Breast epithelium (tissue), 4 donors: ENCODE measurements around the gene MMS19. TPM values are rescaled to one million over a fixed set of nuclear protein-coding genes. Genes with fewer than 3 reads are reported as not detected.

ENCODE experiments used
- DNase-seq, 2 donors: peaks; one replicate each; pipeline ENCODE4 v3.0.0-alpha.2; 2019; ENCODE audit warnings: low spot score in 2 of 2
- H3K27ac ChIP-seq, 2 donors: fragments of 200-600 bp; sonication (generic) in 1 of 2; one replicate each; pipeline ENCODE4 v1.5.1; 2016 to 2019; ENCODE audit warnings: mild to moderate bottlenecking in 1 of 2
- H3K27me3 ChIP-seq, 2 donors: fragments of 200-600 bp; sonication (generic) in 1 of 2; one replicate each; pipeline versions ENCODE4 v1.5.1 to v1.6.0; 2017 to 2019; ENCODE audit warnings: control low read depth in 1 of 2, mild to moderate bottlenecking in 1 of 2
- H3K36me3 ChIP-seq: fragments of 200-600 bp; one replicate; pipeline ENCODE4 v1.5.1; 2019
- H3K4me1 ChIP-seq, 2 donors: fragments of 200-600 bp; sonication (generic); one replicate each; pipeline ENCODE4 v1.5.1; 2016 to 2019; ENCODE audit warnings: control low read depth in 1 of 2
- H3K4me3 ChIP-seq, 3 donors: fragments of 200-600 bp; sonication (generic); 1 replicate in 2 of 3; 2 replicates in 1 of 3; pipeline ENCODE4 v1.5.1; 2016 to 2019; ENCODE audit warnings: mild to moderate bottlenecking in 3 of 3, moderate library complexity in 2 of 3
- H3K9me3 ChIP-seq, 2 donors: fragments of 200-600 bp; sonication (generic) in 1 of 2; one replicate each; pipeline ENCODE4 v1.5.1; 2016 to 2019; ENCODE audit warnings: control low read depth in 1 of 2
- CTCF ChIP-seq, 3 donors: fragments of 450-650 bp; IDR thresholded peaks; one replicate each; pipeline ENCODE4 v1.5.1; 2016 to 2017; ENCODE audit warnings: antibody characterized with exemption in 3 of 3, mild to moderate bottlenecking in 3 of 3, moderate library complexity in 3 of 3
- POLR2A ChIP-seq: fragments of 450-650 bp; IDR thresholded peaks from one replicate; pipeline ENCODE4 v1.6.1; 2016; ENCODE audit warnings: antibody characterized with exemption, mild to moderate bottlenecking, moderate library complexity
- POLR2AphosphoS5 ChIP-seq, 3 donors: sonication (generic); formaldehyde crosslinking; IDR thresholded peaks; one replicate each; pipeline ENCODE4 v1.6.1; 2017; ENCODE audit warnings: antibody characterized with exemption in 3 of 3
- intact Hi-C: fragments of 100-400 bp; cut with DNase I; formaldehyde crosslinking; loops from one replicate; pipeline ENCODE4 v1.15.1; 2023; ENCODE audit warnings: low total_unique reads
- total RNA-seq, 3 donors: library from RNA; depleted of rRNA; stranded (reverse); fragments of >200 nt; gene quantifications; one replicate each; pipeline ENCODE4 v1.1.0, GENCODE V29; 2016

The MMS19 gene
- total RNA-seq, 3 donors from 2014 or later, result 73.0 to 109 (median 78.7) TPM

- peaks cover 11% of the 10 kb centered on the region for H3K36me3 ChIP-seq
- no peaks in the 10 kb centered on the region for H3K4me1 ChIP-seq
- intact Hi-C loops, result loop anchor here (10.0 kb wide), 1 partner anchor 82 kb away; no protein-coding TSS in a partner anchor
- TF ChIP-seq POLR2AphosphoS5 (IDR thresholded peaks at IDR 0.05) (no peak), CTCF (IDR thresholded peaks at IDR 0.05) (no peak), POLR2A (no peak)
- peak overlapping the region in 1 of 2 donors; percentile 12 for H3K27ac ChIP-seq
- DNase-seq, result no peak
- no peaks in the 10 kb centered on the region for H3K27me3 ChIP-seq
- H3K9me3 ChIP-seq, result no peaks in the 10 kb centered on the region
- H3K4me3 ChIP-seq, result no peak overlapping the region
Observed at GRCh38 chr10:97462309-97462708, 35.9 kb downstream of the MMS19 start.

GRCh38 chr10:97459933-97460332, 38.3 kb downstream of the MMS19 start:
- no peak for TF ChIP-seq CTCF (IDR thresholded peaks at IDR 0.05)
- TF ChIP-seq POLR2AphosphoS5 (IDR thresholded peaks at IDR 0.05), result no peak
- no peak for TF ChIP-seq POLR2A
- no peaks in the 10 kb centered on the region for H3K27me3 ChIP-seq
- DNase-seq, result no peak
- no peak overlapping the region for H3K27ac ChIP-seq
- H3K36me3 ChIP-seq, result peaks cover 11% of the 10 kb centered on the region
- no peak overlapping the region for H3K4me3 ChIP-seq
- intact Hi-C loops, result loop anchor here (10.0 kb wide), 1 partner anchor 85 kb away; no protein-coding TSS in a partner anchor
- H3K9me3 ChIP-seq, result no peaks in the 10 kb centered on the region
- H3K4me1 ChIP-seq, result no peaks in the 10 kb centered on the region

- no peaks in the 10 kb centered on the region for H3K9me3 ChIP-seq
- peaks cover 11% of the 10 kb centered on the region for H3K36me3 ChIP-seq
- H3K27me3 ChIP-seq, result no peaks in the 10 kb centered on the region
- no peak overlapping the region for H3K27ac ChIP-seq
- no peaks in the 10 kb centered on the region for H3K4me1 ChIP-seq
- H3K4me3 ChIP-seq, result no peak overlapping the region
- TF ChIP-seq POLR2AphosphoS5 (IDR thresholded peaks at IDR 0.05) (no peak), CTCF (IDR thresholded peaks at IDR 0.05) (no peak), POLR2A (no peak)
- DNase-seq, result no peak
- intact Hi-C loops, result no loop called here
Observed at GRCh38 chr10:97459111-97459510, 39.1 kb downstream of the MMS19 start.

- Histone ChIP-seq H3K4me3 (no peak overlapping the region), H3K27ac (no peak overlapping the region), H3K9me3 (no peaks in the 10 kb centered on the region), H3K36me3 (peaks cover 4% of the 10 kb centered on the region), H3K27me3 (no peaks in the 10 kb centered on the region), H3K4me1 (no peaks in the 10 kb centered on the region)
- no peak for DNase-seq
- intact Hi-C loops, result no loop called here
- no peak for TF ChIP-seq POLR2A
- TF ChIP-seq POLR2AphosphoS5 (IDR thresholded peaks at IDR 0.05), result no peak
- no peak for TF ChIP-seq CTCF (IDR thresholded peaks at IDR 0.05)
Observed at GRCh38 chr10:97456686-97457065, 41.5 kb downstream of the MMS19 start.

GRCh38 chr10:97456034-97456685, 42.1 kb downstream of the MMS19 start:
- DNase-seq, result no peak
- H3K27ac ChIP-seq, result peak overlapping the region in 1 of 2 donors; percentile 26
- H3K27me3 ChIP-seq, result no peaks in the 10 kb centered on the region
- intact Hi-C loops, result no loop called here
- peaks cover 4% of the 10 kb centered on the region for H3K36me3 ChIP-seq
- no peak for TF ChIP-seq CTCF (IDR thresholded peaks at IDR 0.05)
- TF ChIP-seq POLR2A, result no peak
- TF ChIP-seq POLR2AphosphoS5 (IDR thresholded peaks at IDR 0.05), result no peak
- H3K4me1 ChIP-seq, result no peaks in the 10 kb centered on the region
- H3K9me3 ChIP-seq, result no peaks in the 10 kb centered on the region
- no peak overlapping the region for H3K4me3 ChIP-seq
